Heart left ventricle (tissue), 16 donors: Measurements from ENCODE around the gene CCDC175. TPM values are rescaled to one million over a fixed set of nuclear protein-coding genes. Genes with fewer than 3 reads are reported as not detected.

Experiments
- ATAC-seq, 4 donors: fragments of 200-7000 bp; cut with Tn5 transposase; one replicate each; pipeline ENCODE4 v1.9.1; 2020 to 2022; ENCODE audit warnings: moderate library complexity in 4 of 4, mild to moderate bottlenecking in 3 of 4, moderate number of reproducible peaks in 1 of 4
- DNase-seq, 5 donors: peaks; one replicate each; pipeline ENCODE4 v3.0.0-alpha.2; 2020
- H3K27ac ChIP-seq, 12 donors: fragments of 200-600 bp; sonication (generic) in 4 of 12; one replicate each; pipeline versions ENCODE4 v1.5.0 to v1.8.0; 2016 to 2022; ENCODE audit warnings: mild to moderate bottlenecking in 2 of 12
- H3K27me3 ChIP-seq, 9 donors: fragments of 200-600 bp; sonication (generic) in 2 of 9; one replicate each; pipeline versions ENCODE4 v1.5.1 to v1.8.0; 2016 to 2022; ENCODE audit warnings: mild to moderate bottlenecking in 3 of 9
- H3K36me3 ChIP-seq, 9 donors: fragments of 200-600 bp; sonication (generic) in 2 of 9; one replicate each; pipeline versions ENCODE4 v1.5.0 to v1.8.0; 2018 to 2022; ENCODE audit warnings: mild to moderate bottlenecking in 2 of 9
- H3K4me1 ChIP-seq, 12 donors: fragments of 200-600 bp; sonication (generic) in 4 of 12; one replicate each; pipeline versions ENCODE4 v1.5.0 to v1.8.0; 2016 to 2022; ENCODE audit warnings: mild to moderate bottlenecking in 3 of 12
- H3K4me3 ChIP-seq, 12 donors: fragments of 200-600 bp; sonication (generic) in 4 of 12; one replicate each; pipeline versions ENCODE4 v1.5.0 to v1.8.0; 2017 to 2022; ENCODE audit warnings: mild to moderate bottlenecking in 9 of 12, moderate library complexity in 4 of 12
- H3K9me3 ChIP-seq, 12 donors: fragments of 200-600 bp; sonication (generic) in 4 of 12; one replicate each; pipeline versions ENCODE4 v1.5.0 to v1.8.0; 2016 to 2022; ENCODE audit warnings: mild to moderate bottlenecking in 1 of 12
- CTCF ChIP-seq, 12 donors: fragments of 200-600 bp; sonication (generic) in 4 of 12; IDR thresholded peaks; one replicate each; pipeline versions ENCODE4 v1.5.0 to v1.8.0; 2018 to 2022; ENCODE audit warnings: antibody characterized with exemption in 12 of 12, mild to moderate bottlenecking in 5 of 12
- POLR2A ChIP-seq, 2 donors: fragments of 450-650 bp; IDR thresholded peaks; one replicate each; pipeline ENCODE4 v1.6.1; 2017; ENCODE audit warnings: antibody characterized with exemption in 2 of 2, mild to moderate bottlenecking in 2 of 2, moderate library complexity in 2 of 2
- WGBS, 4 donors: extraction: QIAGEN DNeasy Blood & Tissue Kit in 2 of 4; methylation state at CpG; one replicate each; pipeline versions ENCODE4 v1.1.5 to v1.1.7; 2013 to 2018; 5-methylcytosine and 5-hydroxymethylcytosine counted together
- intact Hi-C, 10 donors: fragments of 100-400 bp; cut with DNase I; formaldehyde crosslinking; loops; one replicate each; pipeline versions ENCODE4 v1.11.1 to v1.14.2; 2022
- polyA plus RNA-seq, 2 donors: library from polyadenylated mRNA; stranded (reverse); fragments of 200-250 nt; gene quantifications; one replicate each; pipeline ENCODE4 v1.2.3, GENCODE V29; 2013
- total RNA-seq, 9 donors: library from RNA; depleted of rRNA in 2 of 9; stranded (reverse); fragments of >200 nt in 2 of 9; fragmentation: NEBNext Ultra II Directional in 3 of 9; extraction: Animal tissue kit (Norgen Biotek cat#: 25700) in 3 of 9; gene quantifications; one replicate each; pipeline versions ENCODE4 v1.1.0 to v1.2.4, GENCODE V29; 2016 to 2023
- donor health status: ischemic (EF 13 %, LVEDD 7.1; RV severe dilation, severe dysfunction).
- donor health status: healthy with polysubstance abuse.
- donor health status: DM: no; HTN: yes; CAD: no.
- donor health status: DM: no; HTN: no; CAD: no.
- donor health status: ischemic (EF 25% LVEDD 6.9; RV normal size, moderate dysfunction).
- donor health status: ischemic (EF 25% LVEDD 5.7; RV mildly dilated, moderate dysfunction).
- donor health status: healthy.
- donor health status: DM: yes; HTN: yes; CAD: no.
- donor health status: ischemic (EF 35%, LVEDD 5.7; RV mildly dilated, moderate dysfunction).
- donor health status: nonischemic (EF 11% LVEDD 7.7; RV severe dilation, severe dysfunction).
- donor health status: DM: yes; HTN: yes; CAD: no.
- donor health status: PGD.
- donor health status: ischemic (EF 29% LVEDD 5.4; RV normal size, mild dysfunction).
- donor health status: nonischemic (EF 23%, LVEDD 6.1; RV moderate dilation, normal function).

The CCDC175 gene
- total and polyA plus RNA-seq, 11 donors = not detected

GRCh38 chr14:59565087-59565486, 11.5 kb downstream of the CCDC175 start:
- Histone ChIP-seq H3K36me3 (no peaks in the 10 kb centered on the region), H3K27ac (no peak overlapping the region), H3K4me1 (no peaks in the 10 kb centered on the region), H3K4me3 (no peak overlapping the region), H3K27me3 (peaks cover 0 to 12% (median 0%) of the 10 kb centered on the region in 9 donors), H3K9me3 (no peaks in the 10 kb centered on the region)
- WGBS, 4 donors = 75 to 85% (median 78%) methylated on average over 1 of the region's 1 CpG
- TF ChIP-seq POLR2A (IDR thresholded peaks at IDR 0.05) = no peak
- TF ChIP-seq CTCF (IDR thresholded peaks at IDR 0.05) = no peak
- no peak for ATAC-seq
- DNase-seq = no peak
- intact Hi-C loops = no loop called here

- no peaks in the 10 kb centered on the region for H3K9me3 ChIP-seq
- TF ChIP-seq CTCF (IDR thresholded peaks at IDR 0.05) = no peak
- no peak for TF ChIP-seq POLR2A (IDR thresholded peaks at IDR 0.05)
Measured at GRCh38 chr14:59564366-59564765, 12.2 kb downstream of the CCDC175 start.

GRCh38 chr14:59547310-59547709, 29.3 kb downstream of the CCDC175 start:
- WGBS, 4 donors = 82 to 89% (median 85%) methylated on average over 2 of the region's 2 CpGs
- no peak for TF ChIP-seq POLR2A (IDR thresholded peaks at IDR 0.05)
- TF ChIP-seq CTCF (IDR thresholded peaks at IDR 0.05) = no peak
- Histone ChIP-seq H3K9me3 (peaks cover 0 to 8% (median 0%) of the 10 kb centered on the region in 12 donors), H3K4me1 (no peaks in the 10 kb centered on the region), H3K27ac (no peak overlapping the region), H3K27me3 (peaks cover 0 to 18% (median 0%) of the 10 kb centered on the region in 9 donors), H3K4me3 (no peak overlapping the region), H3K36me3 (no peaks in the 10 kb centered on the region)
- DNase-seq (no peak), ATAC-seq (no peak)
- intact Hi-C loops = no loop called here

More at GRCh38 chr14:59564366-59564765, 12.2 kb downstream of the CCDC175 start:
- no peaks in the 10 kb centered on the region for H3K36me3 ChIP-seq
- intact Hi-C loops = no loop called here
- WGBS, 4 donors = 8 to 17% (median 12%) methylated on average over 2 of the region's 2 CpGs
- ATAC-seq = no peak
- no peak overlapping the region for H3K4me3 ChIP-seq
- peaks cover 0 to 12% (median 0%) of the 10 kb centered on the region in 9 donors for H3K27me3 ChIP-seq
- no peak for DNase-seq
- no peaks in the 10 kb centered on the region for H3K4me1 ChIP-seq
- no peak overlapping the region for H3K27ac ChIP-seq

- Histone ChIP-seq H3K27me3 (peaks cover 0 to 18% (median 0%) of the 10 kb centered on the region in 9 donors), H3K4me3 (no peak overlapping the region), H3K4me1 (no peaks in the 10 kb centered on the region), H3K27ac (no peak overlapping the region), H3K9me3 (no peaks in the 10 kb centered on the region), H3K36me3 (no peaks in the 10 kb centered on the region)
- ATAC-seq = no peak
- DNase-seq = no peak
- WGBS, 4 donors = 31 to 43% (median 40%) methylated on average over 7 of the region's 7 CpGs
- no peak for TF ChIP-seq POLR2A (IDR thresholded peaks at IDR 0.05)
- TF ChIP-seq CTCF (IDR thresholded peaks at IDR 0.05) = no peak
- intact Hi-C loops = no loop called here
Measured at GRCh38 chr14:59543873-59544272, 32.7 kb downstream of the CCDC175 start.
